Measurements from ENCODE around the gene RBMX2.

Gene RBMX2

DNA sequence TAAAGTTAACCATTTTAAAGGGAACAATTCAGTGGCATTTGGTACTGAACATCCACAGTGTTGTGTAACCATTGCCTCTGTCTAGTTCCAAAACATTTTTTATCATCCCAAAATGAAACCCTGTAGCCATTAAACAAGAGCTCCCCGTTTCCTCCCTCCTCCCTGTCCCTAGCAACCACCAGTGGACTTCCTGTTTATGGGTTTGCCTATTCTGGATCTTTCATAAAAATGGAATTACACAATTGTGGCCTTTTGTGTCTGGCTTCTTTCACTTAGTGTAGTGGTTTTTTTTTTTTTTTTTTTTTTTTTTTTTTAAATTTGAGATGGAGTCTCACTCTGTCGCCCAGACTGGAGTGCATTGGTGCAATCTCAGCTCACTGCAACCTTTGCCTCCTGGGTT is 11.6 kb downstream of the RBMX2 start:
- Histone ChIP-seq H3K27me3 (ENCODE audit: insufficient read depth, poor library complexity, severe bottlenecking) (no peaks in the 10 kb centered on the region), H3K4me1 (ENCODE audit: insufficient read depth, poor library complexity, severe bottlenecking) (no peaks in the 10 kb centered on the region), H3K27ac (ENCODE audit: poor library complexity, severe bottlenecking) (no peak overlapping the region), H3K9me3 (ENCODE audit: severe bottlenecking) (no peaks in the 10 kb centered on the region), H3K36me3 (ENCODE audit: low read depth) (peaks cover 16% of the 10 kb centered on the region), H3K4me3 (ENCODE audit: severe bottlenecking) (no peak overlapping the region)
- ATAC-seq (ENCODE audit: low read depth), result no peak
- no peak for DNase-seq (ENCODE audit: low spot score)
- no peak for TF ChIP-seq CTCF (IDR thresholded peaks at IDR 0.05; ENCODE audit: poor library complexity, severe bottlenecking)

DNA sequence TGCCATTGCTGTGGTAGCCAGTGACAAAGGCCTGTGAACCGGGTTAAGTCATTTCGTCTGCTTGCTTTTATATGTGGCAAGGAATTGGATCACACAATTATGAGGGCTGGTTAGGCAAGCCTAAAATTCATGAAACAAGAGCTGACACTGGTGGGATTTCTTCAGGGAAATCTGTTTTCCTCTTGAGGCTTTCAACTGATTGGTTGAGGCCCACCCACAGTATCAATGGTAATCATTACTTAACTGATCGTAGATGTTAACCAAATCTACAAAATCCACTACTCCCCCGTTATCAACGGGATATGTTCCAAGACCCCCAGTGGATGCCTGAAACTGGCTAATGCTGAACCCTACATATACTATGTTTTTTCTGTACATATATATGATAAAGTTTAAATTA is 13.0 kb downstream of the RBMX2 start:
- ATAC-seq (ENCODE audit: low read depth) (no peak), DNase-seq (ENCODE audit: low spot score) (no peak)
- Histone ChIP-seq H3K4me1 (ENCODE audit: insufficient read depth, poor library complexity, severe bottlenecking) (no peaks in the 10 kb centered on the region), H3K27me3 (ENCODE audit: insufficient read depth, poor library complexity, severe bottlenecking) (no peaks in the 10 kb centered on the region), H3K4me3 (ENCODE audit: severe bottlenecking) (no peak overlapping the region), H3K27ac (ENCODE audit: poor library complexity, severe bottlenecking) (no peak overlapping the region), H3K9me3 (ENCODE audit: severe bottlenecking) (no peaks in the 10 kb centered on the region), H3K36me3 (ENCODE audit: low read depth) (peaks cover 3% of the 10 kb centered on the region)
- TF ChIP-seq CTCF (IDR thresholded peaks at IDR 0.05; ENCODE audit: poor library complexity, severe bottlenecking), result no peak

DNA sequence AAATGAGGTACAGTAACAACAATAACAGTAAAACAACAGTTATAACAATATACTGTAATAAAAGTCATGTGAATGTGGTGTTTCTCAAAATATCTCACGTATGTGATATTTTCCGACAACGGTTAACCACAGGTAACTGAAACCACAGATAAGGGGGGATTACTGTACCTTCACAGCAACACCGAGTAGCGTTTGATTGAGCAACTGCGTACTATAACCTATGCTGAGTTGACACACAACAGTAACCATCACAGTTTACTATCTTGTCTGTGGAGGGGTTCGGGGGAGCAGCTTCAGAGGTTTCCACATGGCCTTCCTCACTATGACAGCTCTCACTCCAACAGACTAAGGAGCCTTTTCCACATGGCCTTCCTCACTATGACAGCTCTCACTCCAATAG is 13.4 kb downstream of the RBMX2 start:
- Histone ChIP-seq H3K4me1 (ENCODE audit: insufficient read depth, poor library complexity, severe bottlenecking) (no peaks in the 10 kb centered on the region), H3K27ac (ENCODE audit: poor library complexity, severe bottlenecking) (no peak overlapping the region), H3K27me3 (ENCODE audit: insufficient read depth, poor library complexity, severe bottlenecking) (no peaks in the 10 kb centered on the region), H3K9me3 (ENCODE audit: severe bottlenecking) (no peaks in the 10 kb centered on the region), H3K36me3 (ENCODE audit: low read depth) (no peaks in the 10 kb centered on the region), H3K4me3 (ENCODE audit: severe bottlenecking) (no peak overlapping the region)
- DNase-seq (ENCODE audit: low spot score), result no peak
- no peak for TF ChIP-seq CTCF (IDR thresholded peaks at IDR 0.05; ENCODE audit: poor library complexity, severe bottlenecking)
- ATAC-seq (ENCODE audit: low read depth), result no peak

- no peaks in the 10 kb centered on the region for H3K36me3 ChIP-seq (ENCODE audit: low read depth)
- DNase-seq (ENCODE audit: low spot score), result no peak
- no peaks in the 10 kb centered on the region for H3K9me3 ChIP-seq (ENCODE audit: severe bottlenecking)
- H3K27me3 ChIP-seq (ENCODE audit: insufficient read depth, poor library complexity, severe bottlenecking), result no peaks in the 10 kb centered on the region
- no peaks in the 10 kb centered on the region for H3K4me1 ChIP-seq (ENCODE audit: insufficient read depth, poor library complexity, severe bottlenecking)
- no peak overlapping the region for H3K27ac ChIP-seq (ENCODE audit: poor library complexity, severe bottlenecking)
- no peak overlapping the region for H3K4me3 ChIP-seq (ENCODE audit: severe bottlenecking)
- TF ChIP-seq CTCF (IDR thresholded peaks at IDR 0.05; ENCODE audit: poor library complexity, severe bottlenecking), result no peak
- no peak for ATAC-seq (ENCODE audit: low read depth)
Observed at GRCh38 chrX:130416785-130417184, 15.0 kb downstream of the RBMX2 start.

- Histone ChIP-seq H3K9me3 (ENCODE audit: severe bottlenecking) (no peaks in the 10 kb centered on the region), H3K36me3 (ENCODE audit: low read depth) (no peaks in the 10 kb centered on the region), H3K27ac (ENCODE audit: poor library complexity, severe bottlenecking) (no peak overlapping the region), H3K4me3 (ENCODE audit: severe bottlenecking) (no peak overlapping the region), H3K27me3 (ENCODE audit: insufficient read depth, poor library complexity, severe bottlenecking) (no peaks in the 10 kb centered on the region), H3K4me1 (ENCODE audit: insufficient read depth, poor library complexity, severe bottlenecking) (no peaks in the 10 kb centered on the region)
- DNase-seq (ENCODE audit: low spot score) (no peak), ATAC-seq (ENCODE audit: low read depth) (no peak)
- no peak for TF ChIP-seq CTCF (IDR thresholded peaks at IDR 0.05; ENCODE audit: poor library complexity, severe bottlenecking)
Observed at GRCh38 chrX:130418066-130418465, 16.3 kb downstream of the RBMX2 start.

All from RWPE2 (cell line).